ENCODE data around the gene CENPS.
"Not testable (repeated sequence)": the region's sequence is repeated elsewhere in the genome, so short reads cannot be mapped to it uniquely, and the experiment has no call there.

CENPS gene

GRCh38 chr1:10418741-10419140, 11.5 kb upstream of the CENPS start:
- DNase-seq (ENCODE audit: low read depth in 2 of 2, low spot score in 1 of 2) = not testable (repeated sequence)

- DNase-seq (ENCODE audit: low read depth in 2 of 2, low spot score in 1 of 2) = no peak
Observed at GRCh38 chr1:10419351-10419750, 10.9 kb upstream of the CENPS start.

GRCh38 chr1:10421637-10422036, 8.6 kb upstream of the CENPS start:
- DNase-seq (ENCODE audit: low read depth in 2 of 2, low spot score in 1 of 2) = no peak

- DNase-seq (ENCODE audit: low read depth in 2 of 2, low spot score in 1 of 2) = no peak
Observed at GRCh38 chr1:10424034-10424433, 6.2 kb upstream of the CENPS start.

- DNase-seq (ENCODE audit: low read depth in 2 of 2, low spot score in 1 of 2) = no peak
Observed at GRCh38 chr1:10424651-10425050, 5.6 kb upstream of the CENPS start.

GRCh38 chr1:10425826-10426534, 4.3 kb upstream of the CENPS start:
- not testable (repeated sequence) for DNase-seq (ENCODE audit: low read depth in 2 of 2, low spot score in 1 of 2)

- DNase-seq (ENCODE audit: low read depth in 2 of 2, low spot score in 1 of 2) = not testable (repeated sequence)
Observed at GRCh38 chr1:10426535-10426848, 3.7 kb upstream of the CENPS start.

GRCh38 chr1:10428984-10429383, 1.2 kb upstream of the CENPS start:
- DNase-seq (ENCODE audit: low read depth in 2 of 2, low spot score in 1 of 2) = no peak

- DNase-seq (ENCODE audit: low read depth in 2 of 2, low spot score in 1 of 2) = no peak
Observed at GRCh38 chr1:10429868-10430215, 391 bp upstream of the CENPS start.

- no peak for DNase-seq (ENCODE audit: low read depth in 2 of 2, low spot score in 1 of 2)
Observed at GRCh38 chr1:10431070-10431730, 967 bp downstream of the CENPS start.

- no peak for DNase-seq (ENCODE audit: low read depth in 2 of 2, low spot score in 1 of 2)
Observed at GRCh38 chr1:10432910-10433700, 2.9 kb downstream of the CENPS start.

GRCh38 chr1:10433790-10434189, 3.6 kb downstream of the CENPS start:
- DNase-seq (ENCODE audit: low read depth in 2 of 2, low spot score in 1 of 2) = no peak

- no peak for DNase-seq (ENCODE audit: low read depth in 2 of 2, low spot score in 1 of 2)
Observed at GRCh38 chr1:10434590-10434989, 4.4 kb downstream of the CENPS start.

- no peak for DNase-seq (ENCODE audit: low read depth in 2 of 2, low spot score in 1 of 2)
Observed at GRCh38 chr1:10437052-10437451, 6.8 kb downstream of the CENPS start.

- DNase-seq (ENCODE audit: low read depth in 2 of 2, low spot score in 1 of 2) = no peak
Observed at GRCh38 chr1:10438677-10439163, 8.5 kb downstream of the CENPS start.

GRCh38 chr1:10440305-10440704, 10.1 kb downstream of the CENPS start:
- DNase-seq (ENCODE audit: low read depth in 2 of 2, low spot score in 1 of 2) = no peak

GRCh38 chr1:10440794-10441193, 10.6 kb downstream of the CENPS start:
- DNase-seq (ENCODE audit: low read depth in 2 of 2, low spot score in 1 of 2) = no peak

GRCh38 chr1:10444248-10444647, 14.0 kb downstream of the CENPS start:
- DNase-seq (ENCODE audit: low read depth in 2 of 2, low spot score in 1 of 2) = no peak

- DNase-seq (ENCODE audit: low read depth in 2 of 2, low spot score in 1 of 2) = no peak
Observed at GRCh38 chr1:10444795-10445397, 14.7 kb downstream of the CENPS start.

GRCh38 chr1:10446790-10447422, 16.7 kb downstream of the CENPS start:
- DNase-seq (ENCODE audit: low read depth in 2 of 2, low spot score in 1 of 2) = no peak

GRCh38 chr1:10449751-10450150, 19.5 kb downstream of the CENPS start, which contains the start of gene CORT:
Gene CORT, plus strand, starts transcription at chr1:10450031. Its CDS starts 193 bp downstream, at chr1:10450224.
- no peak for DNase-seq (ENCODE audit: low read depth in 2 of 2, low spot score in 1 of 2)
